K562 (cell line): ENCODE results near the gene TAS2R40. TPM values are rescaled to one million over a fixed set of nuclear protein-coding genes. Genes with fewer than 3 reads are reported as not detected.

Experiments
- ATAC-seq: fragments of 200-7000 bp; cut with Tn5 transposase; 3 replicates; pipeline ENCODE4 v1.9.1; 2020; ENCODE audit warnings: moderate library complexity
- BruUV-seq: library from RNA; stranded (reverse); fragments of 400-500 nt; replicated peaks from 2 replicates; lab custom pipeline; 2021; lab: Mats Ljungman, UMichigan
- CTCF ChIA-PET: fragments of 300-600 bp; formaldehyde crosslinking; extraction: SDS; loops from one replicate; lab custom pipeline; 2021; ENCODE audit warnings: low intra/inter-chr PET ratio; lab: Yijun Ruan, JAX
- POLR2A ChIA-PET: fragments of 300-600, 350-650 bp; sonication (Branson Sonifier 250); formaldehyde crosslinking; extraction: SDS; loops from one replicate; lab custom pipeline; 2021; ENCODE audit warnings: antibody characterized with exemption, inconsistent platforms; lab: Yijun Ruan, JAX
- DNase-seq, 4 experiments: peaks; one replicate each; pipeline versions ENCODE4 v3.0.0 to v3.0.0-alpha.2; 2011 to 2018; ENCODE audit warnings: low spot score in 3 of 4, mixed read lengths in 3 of 4; ENCODE audit errors: extremely low read depth in 1 of 4
- FAIRE-seq: peaks from 2 replicates; lab custom pipeline; 2011; peaks lifted over from hg19 to GRCh38; lab: Jason Lieb, UNC
- H2AFZ ChIP-seq: 2 replicates; pipeline ENCODE4 v1.6.0; 2011; ENCODE audit warnings: low read depth, low read length, control low read depth, inconsistent platforms
- H3K27ac ChIP-seq: fragments of 200-600 bp; 3 replicates; pipeline ENCODE4 v1.8.0; 2011; ENCODE audit warnings: low read depth, mild to moderate bottlenecking, control low read depth, inconsistent platforms, low read length, moderate library complexity, mixed read lengths; ENCODE audit errors: extremely low read depth
- H3K27me3 ChIP-seq, 2 experiments: fragments of 300-600 bp in 1 of 2; 2 replicates in 1 of 2; 3 replicates in 1 of 2; pipeline versions ENCODE4 v1.6.0 to v1.8.0; 2011; ENCODE audit warnings: inconsistent platforms in 2 of 2, low read length in 2 of 2, mild to moderate bottlenecking in 1 of 2, mixed read lengths in 1 of 2, moderate library complexity in 1 of 2; ENCODE audit not compliant: control insufficient read depth in 2 of 2, insufficient read depth in 2 of 2
- H3K36me3 ChIP-seq: fragments of 300-600 bp; 3 replicates; pipeline ENCODE4 v1.8.0; 2011; ENCODE audit warnings: mild to moderate bottlenecking, low read length, inconsistent platforms; ENCODE audit not compliant: control insufficient read depth, insufficient read depth
- H3K4me1 ChIP-seq, 2 experiments: fragments of 200-600 bp in 1 of 2; replicated peaks in 1 of 2; 2 replicates in 1 of 2; 3 replicates in 1 of 2; pipeline versions ENCODE4 v1.5.1 to v1.8.0; 2011; ENCODE audit warnings: inconsistent platforms in 2 of 2, low read length in 2 of 2, mild to moderate bottlenecking in 1 of 2, mixed read lengths in 1 of 2, moderate library complexity in 1 of 2; ENCODE audit not compliant: control insufficient read depth in 2 of 2, insufficient read depth in 2 of 2
- H3K4me2 ChIP-seq: 2 replicates; pipeline ENCODE4 v1.6.1; 2011; ENCODE audit warnings: low read length, control low read depth, inconsistent platforms, mixed read lengths; ENCODE audit not compliant: insufficient read depth
- H3K4me3 ChIP-seq: fragments of 200-600 bp; sonication (generic), shearing (Covaris generic); 2 replicates; pipeline ENCODE4 v1.5.1; 2016; ENCODE audit warnings: control low read depth, inconsistent platforms
- H3K79me2 ChIP-seq: fragments of 200-600 bp; 3 replicates; pipeline ENCODE4 v1.8.0; 2011; ENCODE audit warnings: low read length, inconsistent platforms; ENCODE audit not compliant: control insufficient read depth, insufficient read depth
- H3K9ac ChIP-seq, 2 experiments: 2 replicates each; pipeline versions ENCODE4 v1.6.0 to v1.6.1; 2011; ENCODE audit warnings: low read depth in 2 of 2, low read length in 2 of 2, control low read depth in 1 of 2, inconsistent platforms in 1 of 2, mild to moderate bottlenecking in 1 of 2, mixed read lengths in 1 of 2; ENCODE audit not compliant: insufficient read depth in 1 of 2
- H3K9me1 ChIP-seq: one replicate; pipeline ENCODE4 v1.6.0; 2011; ENCODE audit warnings: inconsistent platforms, mild to moderate bottlenecking, low read length, moderate library complexity; ENCODE audit not compliant: control insufficient read depth, insufficient read depth
- H3K9me3 ChIP-seq: replicated peaks from 2 replicates; pipeline ENCODE4 v1.5.1; 2011; ENCODE audit warnings: low read depth, low read length, inconsistent platforms; ENCODE audit not compliant: control insufficient read depth, insufficient read depth
- H4K20me1 ChIP-seq: replicated peaks from 2 replicates; pipeline ENCODE4 v1.6.1; 2011; ENCODE audit warnings: low read length, inconsistent platforms, mixed read lengths; ENCODE audit not compliant: control insufficient read depth, insufficient read depth
- BRF2 ChIP-seq: IDR thresholded peaks from 3 replicates; pipeline ENCODE4 v1.6.1; 2011; ENCODE audit warnings: borderline replicate concordance, mild to moderate bottlenecking; ENCODE audit not compliant: insufficient read length, insufficient read depth
- CHD2 ChIP-seq: IDR thresholded peaks from 2 replicates; pipeline ENCODE4 v1.6.1; 2011; ENCODE audit warnings: low read depth, low read length
- HNRNPUL1 ChIP-seq: fragments of 200-400 bp; formaldehyde crosslinking; IDR thresholded peaks from 2 replicates; pipeline ENCODE4 v1.6.1; 2017; ENCODE audit warnings: low read length
- NFIC ChIP-seq: fragments of 450-650 bp; IDR thresholded peaks from 2 replicates; pipeline ENCODE4 v1.6.1; 2017; ENCODE audit warnings: mild to moderate bottlenecking, inconsistent platforms
- NRF1 ChIP-seq, 2 experiments: fragments of 450-650 bp; IDR thresholded peaks in 1 of 2; conservative IDR thresholded peaks in 1 of 2; 2 replicates each; pipeline ENCODE4 v1.6.1; 2014; ENCODE audit warnings: mild to moderate bottlenecking in 2 of 2
- POLR3A ChIP-seq: IDR thresholded peaks from 2 replicates; pipeline ENCODE4 v1.6.1; 2011; ENCODE audit warnings: borderline replicate concordance, mild to moderate bottlenecking, moderate library complexity; ENCODE audit not compliant: insufficient read length, insufficient read depth; ENCODE audit errors: extremely low read depth
- POLR3G ChIP-seq: IDR thresholded peaks from 2 replicates; pipeline ENCODE4 v1.6.1; 2011; ENCODE audit not compliant: insufficient read length, insufficient replicate concordance; ENCODE audit errors: extremely low read depth
- PTTG1 ChIP-seq: fragments of 450-650 bp; IDR thresholded peaks from 2 replicates; pipeline ENCODE4 v1.6.1; 2016; ENCODE audit warnings: low read depth, mild to moderate bottlenecking, missing genetic modification characterization, missing compliant biosample characterization
- RBFOX2 ChIP-seq: fragments of 200-400 bp; formaldehyde crosslinking; IDR thresholded peaks from 2 replicates; pipeline ENCODE4 v1.6.1; 2017; ENCODE audit warnings: low read depth, mild to moderate bottlenecking, low read length, moderate library complexity
- RUNX1 ChIP-seq: sonication (generic); IDR thresholded peaks from 2 replicates; pipeline ENCODE4 v1.6.1; 2016; ENCODE audit warnings: antibody characterized with exemption, low read depth
- SIN3B ChIP-seq: fragments of 450-650 bp; IDR thresholded peaks from 2 replicates; pipeline ENCODE4 v1.6.1; 2017; ENCODE audit warnings: low read depth, mild to moderate bottlenecking, moderate library complexity
- TSC22D4 ChIP-seq: fragments of 450-650 bp; IDR thresholded peaks from 2 replicates; pipeline ENCODE4 v1.6.1; 2016; ENCODE audit warnings: missing genetic modification characterization, missing biosample characterization, control low read depth
- XRCC3 ChIP-seq: fragments of 450-650 bp; IDR thresholded peaks from 2 replicates; pipeline ENCODE4 v1.6.1; 2017; ENCODE audit warnings: mild to moderate bottlenecking, moderate library complexity
- ZBTB1 ChIP-seq: sonication (generic); formaldehyde crosslinking; IDR thresholded peaks from 2 replicates; pipeline ENCODE4 v1.8.1; 2023; ENCODE audit warnings: missing genetic modification reagents, low read depth, mild to moderate bottlenecking, borderline replicate concordance
- ZFP1 ChIP-seq: fragments of 450-650 bp; formaldehyde crosslinking; IDR thresholded peaks from 2 replicates; pipeline ENCODE4 v1.4.0; 2020; ENCODE audit warnings: mild to moderate bottlenecking, mixed read lengths
- in situ Hi-C: fragments of 300-500 bp; cut with MboI; formaldehyde crosslinking; loops from 4 replicates; pipeline ENCODE4 v1.15.0; 2018; ENCODE audit warnings: inconsistent platforms, mixed read lengths
- intact Hi-C: fragments of 100-400 bp; cut with micrococcal nuclease; formaldehyde crosslinking; loops from 2 replicates; pipeline ENCODE4 v1.14.2; 2022
- polyA plus RNA-seq, 8 experiments: library from polyadenylated mRNA; depleted of rRNA in 4 of 8; stranded (reverse) in 5 of 8; unstranded in 3 of 8; fragments of >200 nt; fragmentation: Nextera tagmentation in 2 of 8; fragmentation: Illumina TruSeq in 1 of 8; extraction: Ambion mirVana in 2 of 8; extraction: Trizol in 1 of 8; gene quantifications; 2 replicates each; pipeline versions ENCODE4 v1.2.1 to v1.2.3, GENCODE V29; 2011 to 2014; ENCODE audit warnings: inconsistent platforms in 1 of 8, missing spikeins in 1 of 8
- total RNA-seq, 7 experiments: library from RNA; depleted of rRNA in 6 of 7; stranded (reverse); fragments of >200 nt in 6 of 7; fragmentation: Illumina TruSeq in 2 of 7; extraction: Trizol in 2 of 7; gene quantifications; 2 replicates each; pipeline versions ENCODE4 v1.2.1 to v1.2.3, GENCODE V29; 2011 to 2021; ENCODE audit warnings: low replicate concordance in 1 of 7

The TAS2R40 gene
- total and polyA plus RNA-seq, 9 of the 15 experiments (the other 6 are each of a cell fraction or from before 2014, with no cell fraction given): not detected

- BruUV-seq: no TSS peak
- ATAC-seq: no peak
- POLR2A ChIA-PET: interaction anchor here (0.6 to 1.4 kb wide), 9 partner anchors 9 to 76 kb away, joined by 3 to 9 read pairs (median 4); partner anchors contain the start of gene TAS2R39
Measured at GRCh38 chr7:143239813-143240212, 18.0 kb downstream of the TAS2R40 start.

More at GRCh38 chr7:143239813-143240212, 18.0 kb downstream of the TAS2R40 start:
- Histone ChIP-seq H3K4me3 (no peak overlapping the region), H3K9me3 (peaks cover 3% of the 10 kb centered on the region), H3K27me3 (no peaks in the 10 kb centered on the region), H3K9me1 (no peaks in the 10 kb centered on the region), H3K36me3 (no peaks in the 10 kb centered on the region), H3K9ac (no peak overlapping the region), H2AFZ (no peak overlapping the region), H4K20me1 (no peaks in the 10 kb centered on the region), H3K4me2 (no peak overlapping the region), H3K4me1 (no peaks in the 10 kb centered on the region; a peak in 1 of 5 replicates), H3K79me2 (no peaks in the 10 kb centered on the region), H3K27ac (no peak overlapping the region)
- in situ Hi-C loops (loop anchor here (10.0 kb wide), 1 partner anchor 65 kb away; no protein-coding TSS in a partner anchor), intact Hi-C loops (loop anchor here (1.0 to 5.0 kb wide), 6 partner anchors 17 to 257 kb away; no protein-coding TSS in a partner anchor)
- no peak for DNase-seq
- TF ChIP-seq TSC22D4 (tag) (no peak), SIN3B (no peak), POLR3G (no peak), RUNX1 (no peak), HNRNPUL1 (no peak), PTTG1 (tag) (no peak), ZFP1 (CRISPR knock-in tag) (no peak), NRF1 (conservative IDR thresholded peaks at IDR 0.05 in 1 of 2, IDR thresholded peaks at IDR 0.05 in 1 of 2) (no peak), CHD2 (no peak), BRF2 (no peak), RBFOX2 (no peak), POLR3A (no peak), ZBTB1 (CRISPR knock-in tag) (no peak), NFIC (no peak), XRCC3 (no peak)
- CTCF ChIA-PET: interaction anchor here (0.6 to 2.7 kb wide), 3 partner anchors 66 to 248 kb away, joined by 3 to 39 read pairs (median 12); no protein-coding TSS in a partner anchor
- no peak for FAIRE-seq
